A549 (cell line): Measurements from ENCODE around the gene TEDC1.

ENCODE experiments used
- BHLHE40 ChIP-seq: IDR thresholded peaks from 2 replicates; pipeline ENCODE4 v1.6.1; 2012; ENCODE audit warnings: low read depth, low read length, inconsistent platforms
- CTCF ChIP-seq: fragments of >200 bp; sonication (Bioruptor Twin); formaldehyde crosslinking; IDR thresholded peaks from 3 replicates; pipeline ENCODE4 v1.5.1; 2016
- FOSL2 ChIP-seq, 2 experiments: fragments of 450-650 bp in 1 of 2; fragments of >200 bp in 1 of 2; sonication (Bioruptor Twin) in 1 of 2; formaldehyde crosslinking; IDR thresholded peaks; 2 replicates each; pipeline versions ENCODE4 v1.5.0 to v1.6.1; 2016 to 2020; ENCODE audit warnings: mild to moderate bottlenecking in 1 of 2, moderate library complexity in 1 of 2
- MAX ChIP-seq: IDR thresholded peaks from 2 replicates; pipeline ENCODE4 v1.6.1; 2012
- POLR2A ChIP-seq: IDR thresholded peaks from 2 replicates; pipeline ENCODE4 v1.6.1; 2012; ENCODE audit warnings: mild to moderate bottlenecking, low read length
- POLR2AphosphoS2 ChIP-seq: conservative IDR thresholded peaks from 2 replicates; pipeline ENCODE4 v1.6.1; 2012; ENCODE audit warnings: low read length, improper control_type of control experiment, inconsistent platforms
- REST ChIP-seq: fragments of 200-600 bp; sonication (generic); IDR thresholded peaks from 2 replicates; pipeline ENCODE4 v1.6.1; 2016; ENCODE audit warnings: antibody characterized with exemption, mild to moderate bottlenecking, moderate library complexity
- RFX5 ChIP-seq: fragments of 450-650 bp; IDR thresholded peaks from 2 replicates; pipeline ENCODE4 v1.7.1; 2014; ENCODE audit warnings: antibody characterized with exemption, mild to moderate bottlenecking, moderate library complexity
- SREBF2 ChIP-seq: fragments of 450-650 bp; IDR thresholded peaks from 2 replicates; pipeline ENCODE4 v1.6.1; 2014; ENCODE audit warnings: mild to moderate bottlenecking, moderate library complexity
- USF2 ChIP-seq: fragments of 450-650 bp; IDR thresholded peaks from 2 replicates; pipeline ENCODE4 v1.6.1; 2014; ENCODE audit warnings: antibody characterized with exemption

DNA sequence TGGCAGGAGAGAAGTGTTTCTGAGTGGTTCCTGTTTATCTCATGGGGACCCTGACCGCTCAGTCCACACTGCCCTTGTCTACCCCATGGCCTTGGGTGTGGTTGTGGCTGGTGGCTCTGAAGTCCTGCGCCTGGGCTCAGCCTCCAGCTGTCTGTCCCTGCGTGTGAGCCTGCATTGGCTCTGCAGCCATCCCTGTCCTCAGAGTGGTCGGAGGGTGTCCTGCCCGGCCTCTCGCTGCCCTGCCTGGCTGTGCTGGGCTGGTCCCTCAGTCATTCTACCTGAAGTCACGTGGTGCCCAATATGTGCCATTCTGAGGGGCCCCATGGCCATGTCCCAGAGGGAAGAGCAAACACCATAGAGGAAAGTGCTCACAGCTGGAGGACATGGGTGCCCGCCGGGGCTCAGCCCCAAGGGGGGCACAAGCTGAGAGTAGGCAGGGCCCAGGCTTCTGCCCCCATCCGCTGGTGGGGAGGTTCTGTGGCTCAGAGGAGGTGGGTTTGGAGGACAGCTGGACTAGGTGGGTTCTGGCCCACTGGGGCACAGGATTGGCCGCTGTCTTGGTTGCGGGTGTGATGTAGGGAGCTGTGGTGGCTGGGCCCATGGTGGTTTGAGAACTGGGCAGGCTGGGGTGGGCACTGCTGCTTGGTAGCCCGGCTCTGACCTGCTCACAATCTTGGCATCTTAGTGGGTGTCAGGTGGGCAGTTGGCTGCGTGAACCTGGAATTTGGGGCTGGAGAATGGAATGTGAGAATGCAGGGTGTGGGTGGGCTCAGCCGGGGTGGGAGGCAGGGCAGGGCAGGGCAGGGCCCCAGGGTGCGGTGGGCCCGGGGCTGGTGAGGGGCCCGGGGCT lies 11.6 kb downstream of the TEDC1 start:
- TF ChIP-seq POLR2A (no peak), BHLHE40 (no peak), CTCF (no peak), FOSL2 (IDR thresholded peaks at IDR 0.05) (no peak), FOSL2 (CRISPR knock-in tag; IDR thresholded peaks at IDR 0.05) (no peak), RFX5 (no peak), REST (no peak), MAX (no peak), POLR2AphosphoS2 (no peak), USF2 (no peak), SREBF2 (no peak)
